ENCODE data around the gene ZFAND2A. TPM values are rescaled to one million over a fixed set of nuclear protein-coding genes. Genes with fewer than 3 reads are reported as not detected.

Gene ZFAND2A
- total RNA-seq, 1 donor, result 66.2 TPM

DNA sequence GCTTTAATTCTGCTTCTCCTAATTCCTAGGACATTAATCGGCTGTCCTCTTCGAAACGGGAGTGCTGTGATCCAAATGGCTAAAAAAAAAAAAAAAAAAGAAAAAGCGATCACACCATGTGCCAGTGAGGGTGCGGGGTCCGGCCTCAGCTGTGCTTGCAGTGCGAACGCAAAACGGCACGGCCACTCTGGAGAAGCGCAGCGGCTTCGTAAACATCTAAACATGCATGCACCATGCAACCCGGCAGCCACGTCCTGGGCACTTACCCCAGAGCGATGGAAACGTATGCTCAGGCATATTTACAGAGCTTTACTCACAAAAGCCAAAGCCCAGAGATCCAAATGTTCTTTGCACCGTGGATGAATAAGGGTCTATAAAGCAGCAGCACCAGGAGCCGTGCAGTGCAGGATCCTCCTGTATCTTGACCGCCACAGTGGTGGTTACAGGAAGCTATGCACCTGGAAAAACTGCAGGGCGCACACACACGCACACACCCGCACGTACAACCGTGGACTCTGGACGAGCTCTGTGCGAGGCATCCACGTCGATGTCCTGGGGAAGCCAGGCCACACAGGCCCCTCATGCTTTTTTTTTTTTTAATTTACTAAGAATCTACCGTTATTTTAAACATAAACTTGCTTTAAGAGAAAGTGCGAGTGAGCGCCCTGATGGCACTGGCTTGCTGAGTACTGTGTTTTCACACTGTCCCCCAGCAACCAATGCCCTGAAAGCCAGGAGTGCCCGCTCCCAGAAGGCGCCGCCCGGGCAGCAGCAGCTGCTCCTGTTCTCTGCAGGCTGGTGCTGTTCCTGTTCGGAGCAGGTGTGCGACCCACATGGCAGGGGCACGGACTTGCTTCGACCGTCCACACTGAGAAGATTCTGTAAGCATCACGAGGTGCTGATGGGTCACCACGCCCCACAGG, 47.1 kb downstream of the ZFAND2A start:
- Histone ChIP-seq H3K27me3 (ENCODE audit: insufficient read depth, low read length) (no peaks in the 10 kb centered on the region), H3K4me1 (ENCODE audit: insufficient read depth, low read length) (no peaks in the 10 kb centered on the region), H3K4me3 (ENCODE audit: low read length) (no peak overlapping the region)

DNA sequence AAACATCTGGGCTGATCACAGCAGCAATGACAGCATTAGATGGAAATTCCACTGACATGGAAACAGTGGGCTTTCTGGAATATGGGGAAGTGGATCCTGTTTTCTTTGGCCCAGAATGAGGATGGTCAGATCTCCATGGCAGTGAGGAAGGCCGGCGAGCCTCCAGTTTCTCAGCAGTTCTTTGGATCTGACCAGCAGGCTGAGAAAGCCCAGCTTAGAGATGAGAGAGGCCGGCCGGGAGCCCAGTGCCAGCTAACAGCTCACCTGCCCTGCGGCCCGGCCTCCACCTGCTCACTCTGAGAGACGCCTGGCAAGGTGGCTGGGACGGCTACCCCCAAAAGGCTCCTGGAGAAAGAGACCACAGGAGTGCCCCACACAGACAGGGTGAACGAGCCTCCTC, 47.9 kb downstream of the ZFAND2A start:
- Histone ChIP-seq H3K27me3 (ENCODE audit: insufficient read depth, low read length) (no peaks in the 10 kb centered on the region), H3K4me3 (ENCODE audit: low read length) (no peak overlapping the region), H3K9me3 (ENCODE audit: low read depth, low read length) (no peaks in the 10 kb centered on the region), H3K4me1 (ENCODE audit: insufficient read depth, low read length) (no peaks in the 10 kb centered on the region)

More for the DNA sequence above, 47.1 kb downstream of the ZFAND2A start:
- H3K9me3 ChIP-seq (ENCODE audit: low read depth, low read length), result no peaks in the 10 kb centered on the region

DNA sequence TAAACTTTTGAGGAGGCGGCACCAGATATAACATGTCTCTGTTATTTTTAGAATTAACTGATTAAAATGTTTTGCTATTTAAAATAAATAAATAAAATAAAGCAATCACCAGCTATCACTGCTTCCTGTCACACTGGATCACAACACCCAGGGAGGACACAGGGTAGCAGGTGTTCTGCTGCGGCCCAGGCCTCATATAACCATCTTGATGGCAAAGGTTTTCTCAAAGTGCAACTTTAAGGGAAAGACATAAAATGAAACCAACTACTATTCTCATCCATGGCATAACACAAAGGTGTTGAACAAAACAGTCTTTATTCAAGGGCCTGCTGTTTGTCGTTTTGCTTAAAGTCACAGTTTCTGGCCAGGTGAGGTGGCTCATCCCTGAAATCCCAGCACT, 48.8 kb downstream of the ZFAND2A start:
- no peak overlapping the region for H3K4me3 ChIP-seq (ENCODE audit: low read length)
- no peaks in the 10 kb centered on the region for H3K9me3 ChIP-seq (ENCODE audit: low read depth, low read length)
- no peaks in the 10 kb centered on the region for H3K27me3 ChIP-seq (ENCODE audit: insufficient read depth, low read length)

DNA sequence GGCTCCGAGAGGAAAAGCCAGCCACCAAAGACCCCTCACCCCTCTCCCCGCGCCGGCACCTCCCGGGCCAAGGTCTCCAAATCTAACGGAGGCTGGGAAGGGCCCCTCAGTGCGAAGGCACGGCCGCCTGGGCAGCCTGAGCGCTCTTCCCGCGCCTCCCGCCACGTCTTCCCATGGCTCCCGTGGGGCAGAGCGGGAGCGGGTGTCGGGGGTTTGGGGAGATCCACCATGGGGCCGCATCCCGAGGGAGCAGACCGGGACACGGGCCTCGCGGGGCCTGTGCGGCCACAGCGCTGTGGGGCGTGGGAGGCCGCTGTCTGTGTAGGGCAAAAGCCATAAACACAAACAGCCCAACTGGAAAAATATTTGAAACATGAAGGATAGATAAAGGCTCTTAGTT, 49.6 kb downstream of the ZFAND2A start:
- Histone ChIP-seq H3K27me3 (ENCODE audit: insufficient read depth, low read length) (no peaks in the 10 kb centered on the region), H3K9me3 (ENCODE audit: low read depth, low read length) (no peaks in the 10 kb centered on the region), H3K4me1 (ENCODE audit: insufficient read depth, low read length) (no peaks in the 10 kb centered on the region), H3K4me3 (ENCODE audit: low read length) (no peak overlapping the region)

More for the DNA sequence above, 48.8 kb downstream of the ZFAND2A start:
- no peaks in the 10 kb centered on the region for H3K4me1 ChIP-seq (ENCODE audit: insufficient read depth, low read length)

DNA sequence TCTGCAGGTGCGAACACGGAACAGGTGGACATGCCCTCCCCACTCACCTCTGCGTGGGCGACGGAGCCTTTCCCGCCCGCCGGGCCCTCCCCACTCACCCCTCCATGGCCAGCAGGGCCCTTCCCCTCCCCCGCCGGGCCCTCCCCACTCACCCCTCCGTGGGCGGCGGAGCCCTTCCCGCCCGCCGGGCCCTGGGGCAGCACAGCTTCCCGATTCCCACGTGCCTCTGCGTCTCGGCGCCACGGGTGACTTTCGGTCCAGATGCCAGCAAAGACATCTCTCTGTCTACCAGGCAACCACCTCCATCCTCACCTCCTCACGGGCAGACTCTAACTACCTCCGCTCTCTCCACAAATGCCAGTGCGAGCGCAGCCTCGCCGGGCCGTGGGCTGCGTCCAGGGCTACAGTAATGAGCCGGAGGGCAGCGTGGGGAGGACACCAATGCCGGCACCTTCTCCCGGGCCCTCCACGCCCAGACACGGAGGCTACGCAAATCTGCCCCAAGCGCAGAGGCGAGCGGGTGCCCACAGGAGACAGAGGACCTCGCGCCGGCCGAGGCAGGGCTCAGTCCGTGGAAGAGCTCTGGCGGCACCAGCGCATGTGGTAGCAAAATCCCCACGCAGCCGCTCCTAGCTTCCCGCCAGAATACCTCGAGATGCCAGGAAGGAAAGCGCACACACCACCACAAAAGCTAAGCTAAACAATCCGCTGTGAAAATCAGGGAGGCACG, 50.2 kb downstream of the ZFAND2A start:
- H3K4me3 ChIP-seq (ENCODE audit: low read length), result no peak overlapping the region
- H3K4me1 ChIP-seq (ENCODE audit: insufficient read depth, low read length), result no peaks in the 10 kb centered on the region
- no peaks in the 10 kb centered on the region for H3K27me3 ChIP-seq (ENCODE audit: insufficient read depth, low read length)
- no peaks in the 10 kb centered on the region for H3K9me3 ChIP-seq (ENCODE audit: low read depth, low read length)

- Histone ChIP-seq H3K4me1 (ENCODE audit: insufficient read depth, low read length) (no peaks in the 10 kb centered on the region), H3K9me3 (ENCODE audit: low read depth, low read length) (no peaks in the 10 kb centered on the region), H3K4me3 (ENCODE audit: low read length) (no peak overlapping the region), H3K27me3 (ENCODE audit: insufficient read depth, low read length) (no peaks in the 10 kb centered on the region)
These were observed 51.6 kb downstream of the ZFAND2A start for GRCh38 chr7:1108264-1108920.

DNA sequence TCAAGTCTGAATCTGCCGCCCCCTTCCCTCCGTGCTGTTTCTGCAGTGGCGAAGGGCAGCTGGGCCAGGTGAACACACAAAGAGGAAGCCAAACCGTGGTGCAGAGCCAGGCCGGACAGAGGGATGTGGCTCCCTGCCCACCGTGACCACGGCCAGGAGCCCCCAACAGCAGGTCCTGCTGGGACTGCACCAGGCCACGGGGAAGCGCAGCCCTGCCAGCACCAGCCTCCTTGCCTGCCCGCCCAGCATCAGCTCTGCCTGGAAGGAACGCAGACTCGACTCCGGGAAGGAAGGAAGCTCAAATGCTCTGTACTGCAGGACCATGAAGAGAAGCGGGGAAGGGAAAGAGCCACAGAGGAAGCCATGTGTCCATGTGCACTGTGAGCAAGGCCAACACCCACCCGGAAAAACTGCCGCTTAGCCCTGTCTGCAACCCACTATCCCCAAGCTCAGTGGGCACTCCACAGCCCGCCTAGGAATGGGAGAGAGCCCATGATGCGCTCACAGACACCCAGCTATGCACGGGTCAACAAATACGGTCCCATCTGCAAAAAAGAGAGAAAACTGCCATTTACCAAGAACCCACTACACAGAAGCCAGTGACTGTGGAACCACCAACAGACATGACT, 53.1 kb downstream of the ZFAND2A start:
- H3K9me3 ChIP-seq (ENCODE audit: low read depth, low read length), result no peaks in the 10 kb centered on the region
- no peaks in the 10 kb centered on the region for H3K4me1 ChIP-seq (ENCODE audit: insufficient read depth, low read length)
- no peaks in the 10 kb centered on the region for H3K27me3 ChIP-seq (ENCODE audit: insufficient read depth, low read length)
- no peak overlapping the region for H3K4me3 ChIP-seq (ENCODE audit: low read length)

DNA sequence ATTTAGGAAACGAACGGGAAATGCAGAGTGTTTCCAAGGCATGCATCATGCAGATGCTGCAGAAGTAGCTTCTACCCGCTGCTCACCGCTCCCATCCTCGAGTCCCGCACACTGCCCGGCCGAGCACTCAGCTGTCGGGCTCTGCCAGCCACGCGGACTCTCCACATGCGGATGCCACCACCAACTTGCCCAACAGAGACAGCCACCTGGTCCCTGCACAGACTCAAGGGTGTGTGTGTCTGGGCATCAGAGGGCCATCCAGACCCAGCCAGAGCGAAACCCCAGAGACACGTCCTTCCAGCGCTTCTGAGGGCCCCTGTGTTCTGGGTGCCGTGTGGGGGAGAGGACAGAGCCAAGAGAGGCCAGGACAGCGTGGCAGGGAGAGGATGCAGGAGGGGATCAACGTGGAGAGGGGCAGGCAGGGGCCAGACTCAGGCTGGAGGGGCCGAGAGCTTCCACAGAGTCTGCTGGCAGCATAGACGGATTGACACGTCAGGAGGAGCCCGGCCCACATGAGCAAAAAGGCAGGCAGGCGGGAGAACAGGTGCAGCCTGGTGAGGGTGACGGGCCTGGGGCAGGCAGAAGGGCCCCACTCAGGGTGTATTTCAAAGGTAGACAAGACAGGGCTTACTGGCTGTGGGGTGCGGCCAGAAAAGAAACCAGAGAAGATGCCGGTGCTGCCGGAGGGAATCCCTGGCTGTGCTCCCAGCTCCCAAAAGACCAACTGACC, 53.8 kb downstream of the ZFAND2A start:
- Histone ChIP-seq H3K4me1 (ENCODE audit: insufficient read depth, low read length) (no peaks in the 10 kb centered on the region), H3K9me3 (ENCODE audit: low read depth, low read length) (no peaks in the 10 kb centered on the region), H3K27me3 (ENCODE audit: insufficient read depth, low read length) (no peaks in the 10 kb centered on the region), H3K4me3 (ENCODE audit: low read length) (no peak overlapping the region)

GRCh38 chr7:1105189-1105588, 54.8 kb downstream of the ZFAND2A start:
- Histone ChIP-seq H3K9me3 (ENCODE audit: low read depth, low read length) (no peaks in the 10 kb centered on the region), H3K4me1 (ENCODE audit: insufficient read depth, low read length) (no peaks in the 10 kb centered on the region), H3K4me3 (ENCODE audit: low read length) (no peak overlapping the region), H3K27me3 (ENCODE audit: insufficient read depth, low read length) (no peaks in the 10 kb centered on the region)

DNA sequence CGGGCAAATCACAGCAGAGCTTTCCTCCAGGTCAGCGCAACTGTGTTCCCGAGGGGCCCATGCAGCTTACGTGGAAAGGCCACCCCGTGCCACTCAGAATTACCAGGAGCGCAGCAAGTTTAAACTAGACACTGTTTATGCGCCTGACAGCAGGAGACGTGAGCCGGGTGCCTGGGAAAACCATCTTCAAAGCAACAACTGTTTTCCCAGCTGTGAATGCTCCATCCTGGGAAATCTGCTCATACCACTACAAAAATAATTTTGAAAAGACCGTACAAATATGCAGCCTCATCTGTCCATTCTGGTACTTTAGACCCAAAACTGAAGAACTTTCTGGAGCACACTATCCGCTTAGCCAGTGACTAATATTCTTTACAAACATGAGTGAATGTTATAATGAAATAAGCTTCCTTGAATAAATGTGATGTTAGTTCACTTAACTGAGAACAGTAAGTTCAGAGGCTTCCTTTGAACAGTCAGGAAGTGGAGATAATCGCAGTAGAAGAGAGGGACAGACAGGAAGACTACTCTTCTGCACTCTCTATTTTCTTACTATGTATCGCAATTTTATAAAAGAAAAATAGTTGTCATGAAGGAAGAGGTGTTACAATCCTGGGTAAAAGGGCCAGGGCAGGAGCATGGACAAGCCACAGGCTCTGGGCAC, 55.3 kb downstream of the ZFAND2A start:
- no peak overlapping the region for H3K4me3 ChIP-seq (ENCODE audit: low read length)
- H3K9me3 ChIP-seq (ENCODE audit: low read depth, low read length), result no peaks in the 10 kb centered on the region
- H3K27me3 ChIP-seq (ENCODE audit: insufficient read depth, low read length), result no peaks in the 10 kb centered on the region
- no peaks in the 10 kb centered on the region for H3K4me1 ChIP-seq (ENCODE audit: insufficient read depth, low read length)

DNA sequence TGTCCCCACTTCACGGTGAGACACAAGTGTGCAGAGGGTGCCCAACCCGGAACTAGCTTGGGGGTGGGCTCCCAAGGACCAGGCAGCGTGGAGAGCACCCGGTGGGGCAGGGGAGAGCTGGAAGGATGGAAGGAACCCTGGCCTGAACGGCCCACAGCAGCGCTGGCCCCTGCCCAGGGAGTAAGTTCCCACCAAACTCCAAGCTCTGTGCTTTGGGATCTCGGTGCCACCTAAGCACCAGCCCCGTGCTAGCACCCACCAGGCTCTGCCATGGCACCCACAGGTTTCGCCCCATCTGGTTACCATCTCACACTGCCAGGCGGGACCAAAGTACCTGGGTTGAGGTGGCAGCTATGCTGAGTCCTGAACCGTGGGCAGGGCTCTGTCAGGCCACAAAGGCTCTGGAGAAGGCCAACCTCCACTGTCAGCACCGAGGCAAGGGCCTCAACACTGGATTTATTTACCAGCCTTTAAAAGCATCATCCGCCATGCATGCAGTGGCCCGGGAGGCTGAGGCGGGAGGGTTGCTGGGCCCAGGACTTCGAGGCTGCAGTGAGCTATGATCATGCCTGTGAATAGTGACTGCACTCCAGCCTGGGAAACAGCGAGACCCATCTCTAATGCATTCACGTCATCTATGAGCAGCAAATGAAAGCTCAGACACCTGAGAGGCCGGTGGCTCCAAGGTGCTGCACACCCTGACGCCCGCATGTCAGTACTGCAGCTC, 56.0 kb downstream of the ZFAND2A start:
- H3K4me3 ChIP-seq (ENCODE audit: low read length), result no peak overlapping the region
- no peaks in the 10 kb centered on the region for H3K9me3 ChIP-seq (ENCODE audit: low read depth, low read length)
- no peaks in the 10 kb centered on the region for H3K27me3 ChIP-seq (ENCODE audit: insufficient read depth, low read length)
- no peaks in the 10 kb centered on the region for H3K4me1 ChIP-seq (ENCODE audit: insufficient read depth, low read length)

DNA sequence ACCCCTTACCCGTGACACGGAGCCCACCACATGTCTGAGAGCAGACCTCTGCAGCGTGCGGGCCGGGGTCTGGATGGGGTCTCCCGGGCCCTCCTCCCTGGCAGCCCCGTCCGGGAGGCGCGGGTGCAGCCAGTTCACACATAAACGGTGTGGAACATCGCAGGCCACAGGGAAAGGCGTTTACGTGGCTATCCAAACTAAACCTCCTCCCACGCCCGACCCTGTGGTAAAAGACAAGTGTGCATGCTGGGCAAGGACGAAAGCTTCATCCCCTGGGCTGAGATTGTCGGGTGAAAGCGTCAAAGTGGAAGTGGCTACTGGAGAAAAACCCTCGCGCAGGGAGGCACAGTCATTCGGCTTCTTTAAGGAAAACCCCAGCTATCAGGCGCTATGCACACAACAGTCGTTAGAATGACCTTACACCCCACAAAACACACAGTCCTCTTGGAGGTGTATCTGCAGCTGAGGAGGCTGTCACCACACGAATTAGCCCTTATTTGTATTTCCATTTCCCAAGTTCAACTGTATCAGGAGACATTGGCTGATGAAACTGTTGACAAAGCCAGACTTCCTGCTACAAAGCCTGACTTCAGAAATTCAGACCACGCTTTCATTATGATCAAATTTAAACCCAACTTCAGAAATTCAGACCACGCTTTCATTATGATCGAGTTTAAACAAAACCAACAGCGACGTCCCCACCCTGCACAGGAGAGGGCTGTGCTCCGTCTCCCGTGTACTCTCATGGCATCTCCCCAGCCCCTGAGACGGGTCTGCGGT, 56.8 kb downstream of the ZFAND2A start:
- Histone ChIP-seq H3K27me3 (ENCODE audit: insufficient read depth, low read length) (no peaks in the 10 kb centered on the region), H3K4me3 (ENCODE audit: low read length) (no peak overlapping the region), H3K4me1 (ENCODE audit: insufficient read depth, low read length) (no peaks in the 10 kb centered on the region), H3K9me3 (ENCODE audit: low read depth, low read length) (no peaks in the 10 kb centered on the region)
